Mucosa of gallbladder (tissue), 1 donor: ENCODE measurements around the gene TEX14. TPM values are rescaled to one million over a fixed set of nuclear protein-coding genes. Genes with fewer than 3 reads are reported as not detected.

Experiments used
- total RNA-seq: library from RNA; stranded (reverse); gene quantifications from one replicate; pipeline ENCODE4 v1.2.1, GENCODE V29; 2021
- donor health status: DM: no; HTN: no; CAD: no.

Gene TEX14
- total RNA-seq, 1 donor from 2014 or later: 0.32 TPM

Other genes starting within 250 kb of the TEX14 start
- gene HSF5, start 203.6 kb downstream of the TEX14 start, total RNA-seq: 0.09 TPM
- gene MTMR4, start 177.4 kb downstream of the TEX14 start, total RNA-seq: 44.7 TPM
- 15.9 TPM for gene RAD51C, start 557 bp upstream of the TEX14 start, total RNA-seq
- gene PPM1E, start 63.8 kb upstream of the TEX14 start, total RNA-seq: 0.17 TPM